NCI-H82 treated with DMSO at 0.1 percent for 48 hours (cell line): ENCODE measurements around the gene OR6S1.
"Not testable (repeated sequence)": the region's sequence is repeated elsewhere in the genome, so short reads cannot be mapped to it uniquely, and the experiment has no call there.

ENCODE experiments used
- DNase-seq: peaks from one replicate; lab custom pipeline; 2025; ENCODE audit not compliant: unreplicated experiment; lab: John Stamatoyannopoulos, UW

OR6S1 gene

DNA sequence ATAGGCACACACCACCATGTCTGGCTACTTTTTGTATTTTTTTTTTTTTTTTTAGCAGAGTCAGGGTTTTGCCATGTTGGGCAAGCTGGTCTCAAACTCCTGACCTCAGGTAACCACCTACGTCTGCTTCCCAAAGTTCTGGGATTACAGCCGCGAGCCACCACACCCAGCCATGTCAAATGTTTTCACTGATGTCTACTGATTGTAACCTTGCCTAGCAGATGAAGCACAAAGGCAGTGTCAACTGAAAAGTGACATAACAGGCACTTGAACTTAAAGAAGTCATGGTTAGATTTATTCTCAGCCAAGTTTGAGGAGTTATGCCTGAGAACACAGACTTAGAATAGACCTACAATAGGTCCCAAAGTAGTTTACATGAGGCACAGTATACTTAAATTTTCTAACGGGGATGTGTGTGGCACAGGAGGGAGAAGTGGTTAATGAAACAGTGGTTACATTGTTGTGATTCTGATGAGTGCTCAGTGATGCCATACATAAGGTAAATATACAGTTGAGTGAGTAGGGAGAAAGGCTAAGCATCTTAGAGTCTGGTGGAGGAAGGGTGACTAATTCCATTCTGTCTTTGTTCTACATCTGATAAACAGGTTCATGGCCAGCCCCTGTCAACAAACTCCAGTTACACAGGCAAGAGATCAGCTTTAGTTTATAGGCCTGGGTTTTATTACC lies 30.2 kb upstream of the OR6S1 start:
- DNase-seq = no peak

- DNase-seq = no peak
Measured at GRCh38 chr14:20668969-20669368, 27.5 kb upstream of the OR6S1 start.

DNA sequence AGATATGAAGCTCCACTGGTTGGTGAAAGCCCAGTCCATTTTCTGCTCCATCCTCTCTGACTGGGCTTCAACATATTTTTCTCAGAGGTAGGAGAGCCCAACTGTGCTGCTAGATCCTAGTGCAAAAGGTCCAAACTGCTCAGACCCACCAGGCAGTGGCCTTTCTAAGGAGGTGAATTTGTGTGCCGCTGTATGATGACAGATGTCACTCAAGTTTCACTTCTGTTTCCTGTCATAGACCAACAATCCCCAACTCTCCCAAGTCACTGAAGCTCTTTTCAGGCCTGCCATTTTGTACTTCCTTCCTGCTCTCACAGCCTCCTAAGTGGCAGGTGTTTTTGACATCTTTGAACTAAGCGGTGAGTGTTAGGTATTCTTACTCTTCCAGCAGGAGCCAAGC lies 26.5 kb upstream of the OR6S1 start:
- DNase-seq = no peak

DNA sequence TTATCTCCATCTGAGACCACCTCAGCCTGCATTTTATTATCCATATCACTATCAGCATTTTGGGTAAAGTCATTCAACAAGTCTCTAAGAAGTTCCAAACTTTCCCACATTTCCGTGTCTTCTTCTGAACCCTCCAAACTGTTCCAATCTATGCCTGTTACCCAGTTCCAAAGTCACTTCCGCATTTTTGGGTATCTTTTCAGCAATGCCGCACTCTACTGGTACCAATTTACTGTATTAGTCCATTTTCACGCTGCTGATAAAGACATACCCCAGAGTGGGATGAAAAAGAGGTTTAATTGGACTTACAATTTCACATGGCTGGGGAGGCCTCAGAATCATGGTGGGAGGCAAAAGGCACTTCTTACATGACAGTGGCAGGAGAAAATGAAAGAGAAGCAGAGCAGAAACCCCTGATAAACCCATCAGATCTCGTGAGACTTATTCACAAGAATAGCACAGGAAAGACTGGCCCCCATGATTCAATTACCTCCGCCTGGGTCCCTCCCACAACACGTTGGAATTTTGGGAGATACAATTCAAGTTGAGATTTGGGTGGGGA lies 25.0 kb upstream of the OR6S1 start:
- not testable (repeated sequence) for DNase-seq

DNA sequence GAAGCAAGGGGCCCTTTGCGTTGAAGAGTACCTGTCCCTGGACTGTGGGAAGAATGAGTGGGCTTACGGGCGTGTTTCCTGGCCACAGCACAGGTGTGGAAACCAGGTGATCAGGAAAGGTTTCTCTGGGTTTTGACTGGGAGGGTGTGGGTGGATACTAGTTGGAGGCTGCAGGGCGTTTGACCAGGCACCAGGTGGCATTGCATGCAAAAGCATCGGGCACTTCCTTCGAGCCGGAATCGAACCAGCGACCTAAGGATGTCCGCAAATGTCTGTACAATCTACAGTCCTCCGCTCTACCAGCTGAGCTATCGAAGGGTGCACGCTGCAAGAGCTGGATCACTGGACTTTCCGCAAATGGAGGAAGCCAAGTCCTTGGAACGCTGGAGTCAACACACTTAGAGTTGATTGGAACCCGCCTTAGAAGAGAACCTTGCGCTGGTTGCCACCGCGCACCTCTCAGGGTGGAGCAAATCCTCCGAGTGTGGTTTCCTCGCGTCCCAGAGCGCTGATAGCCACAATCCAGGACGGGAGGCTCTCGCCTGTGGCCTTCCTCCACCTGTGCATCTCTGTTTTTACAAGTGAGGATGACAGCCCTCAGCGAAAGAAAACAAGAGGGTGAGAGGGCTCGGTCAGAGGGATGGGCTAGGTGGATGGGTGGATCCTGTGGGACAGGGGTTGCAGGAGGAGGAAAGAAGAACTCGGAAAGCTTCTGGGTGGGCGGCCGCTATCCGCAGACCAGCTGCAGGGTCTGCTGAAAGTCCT lies 21.7 kb upstream of the OR6S1 start:
- no peak for DNase-seq

GRCh38 chr14:20661197-20661596 lies 19.7 kb upstream of the OR6S1 start:
- DNase-seq = no peak

DNA sequence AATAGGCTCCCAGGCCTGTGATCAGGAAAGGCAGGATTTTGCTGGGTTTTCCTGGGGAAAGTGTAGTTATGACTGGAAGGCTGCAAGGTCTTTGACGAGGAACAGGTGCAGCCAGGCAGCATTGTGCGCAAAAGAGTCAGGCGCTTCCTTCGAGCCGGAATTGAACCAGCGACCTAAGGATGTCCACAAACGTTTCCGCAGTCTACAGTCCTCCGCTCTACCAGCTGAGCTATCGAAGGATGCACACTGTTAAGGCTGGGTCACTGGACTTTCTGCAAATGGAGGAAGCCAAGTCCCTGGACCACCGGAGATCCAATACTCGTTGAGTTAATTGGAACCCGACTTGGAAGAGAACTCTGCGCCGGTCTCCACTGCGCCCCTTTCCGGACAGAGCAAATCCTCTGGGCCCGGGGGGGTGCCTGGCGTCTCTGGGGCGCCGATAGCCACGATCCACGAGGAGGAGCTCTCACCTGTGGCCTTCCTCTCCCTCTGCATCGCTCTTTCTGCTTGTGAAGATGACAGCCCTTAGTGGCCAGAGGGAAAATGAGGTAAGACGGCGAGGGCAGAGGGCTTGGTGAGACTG lies 18.4 kb upstream of the OR6S1 start:
- DNase-seq = no peak

GRCh38 chr14:20659336-20659735 lies 17.8 kb upstream of the OR6S1 start:
- no peak for DNase-seq

- no peak for DNase-seq
Measured at GRCh38 chr14:20658246-20658645, 16.8 kb upstream of the OR6S1 start.

- no peak for DNase-seq
Measured at GRCh38 chr14:20657216-20658211, 16.0 kb upstream of the OR6S1 start.

DNA sequence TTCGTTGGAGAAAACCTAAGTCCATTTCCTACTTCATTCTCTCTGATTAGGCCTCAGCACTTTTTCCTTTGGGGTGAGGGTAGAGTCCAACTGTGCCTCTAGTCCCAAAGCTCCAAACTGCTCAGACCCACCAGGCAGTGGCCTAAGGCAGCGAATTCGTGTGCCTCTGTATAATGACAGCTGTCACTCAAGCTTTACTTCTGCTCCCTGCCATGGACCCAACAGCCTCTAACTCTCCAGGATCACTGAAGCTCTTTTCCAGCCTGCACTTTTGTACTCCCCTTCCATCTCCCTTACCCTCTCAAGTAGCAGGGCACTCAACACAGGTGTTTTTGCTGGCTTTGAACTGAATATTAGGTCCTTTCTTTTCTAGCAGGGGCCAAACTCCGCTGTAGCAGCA lies 14.8 kb upstream of the OR6S1 start:
- no peak for DNase-seq

DNA sequence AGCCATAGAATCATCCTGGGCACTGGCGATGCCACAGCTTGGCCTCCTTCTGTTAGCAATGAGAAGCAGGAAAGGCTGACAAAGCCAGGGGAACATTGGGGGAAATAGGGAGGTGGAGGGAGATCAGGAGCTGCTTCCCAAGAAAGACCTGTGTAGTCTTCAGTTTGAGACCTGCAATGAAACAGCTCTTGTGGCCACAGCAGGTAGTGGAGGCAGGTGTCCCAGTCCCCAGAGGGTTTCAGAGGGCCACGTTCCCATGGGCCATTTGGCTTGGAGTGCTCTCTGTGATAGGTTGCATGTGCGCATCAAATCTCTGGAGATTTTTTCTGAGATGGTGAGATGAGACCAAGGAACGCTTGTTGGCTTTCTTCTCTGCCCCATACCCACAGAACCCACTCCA lies 14.4 kb upstream of the OR6S1 start:
- no peak for DNase-seq

DNA sequence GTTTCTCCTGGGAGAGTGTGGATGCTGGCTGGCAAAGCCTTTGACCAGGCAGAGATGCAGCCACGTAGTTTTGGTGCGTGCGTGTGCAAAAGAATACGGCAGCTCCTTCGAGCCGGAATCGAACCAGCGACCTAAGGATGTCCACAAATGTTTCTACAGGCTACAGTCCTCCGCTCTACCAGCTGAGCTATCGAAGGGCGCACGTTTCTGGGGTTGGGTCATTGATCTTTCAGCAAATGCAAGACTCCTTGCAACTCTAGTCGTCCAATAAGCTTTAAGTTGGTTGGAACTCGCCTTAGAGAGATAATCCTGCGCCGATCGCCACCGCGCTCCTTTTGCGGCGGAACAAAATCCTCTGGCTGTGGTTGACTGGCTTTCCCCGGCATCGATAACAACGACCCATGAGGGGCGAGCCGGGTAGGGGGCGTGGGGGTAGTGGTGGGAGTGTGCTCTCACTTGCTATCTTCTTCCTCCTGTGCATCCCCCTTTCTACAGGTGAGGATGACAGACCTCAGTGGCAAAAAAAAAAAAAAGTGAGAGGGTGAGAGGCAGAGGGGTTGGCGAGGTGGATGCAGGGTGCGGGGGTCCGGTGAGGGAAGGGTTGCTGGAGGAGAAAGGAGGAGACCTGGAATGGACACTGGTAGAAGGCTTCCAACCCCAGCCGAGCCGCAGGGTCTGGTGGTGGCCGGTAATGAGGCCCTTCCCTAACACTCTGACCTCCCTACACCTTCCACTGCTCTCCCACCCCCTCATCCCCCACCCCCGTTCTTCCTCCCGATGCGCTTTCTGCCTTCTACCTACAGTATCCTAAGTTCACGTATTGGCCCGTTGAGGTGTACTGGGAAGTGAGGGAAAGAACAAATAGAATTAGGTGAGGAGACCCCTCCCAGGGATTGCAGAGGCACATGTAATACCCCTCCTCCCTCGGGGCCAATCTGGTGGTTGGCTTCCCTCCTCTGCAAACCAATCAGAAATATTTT lies 11.8 kb upstream of the OR6S1 start:
- peak; percentile 15 for DNase-seq

DNA sequence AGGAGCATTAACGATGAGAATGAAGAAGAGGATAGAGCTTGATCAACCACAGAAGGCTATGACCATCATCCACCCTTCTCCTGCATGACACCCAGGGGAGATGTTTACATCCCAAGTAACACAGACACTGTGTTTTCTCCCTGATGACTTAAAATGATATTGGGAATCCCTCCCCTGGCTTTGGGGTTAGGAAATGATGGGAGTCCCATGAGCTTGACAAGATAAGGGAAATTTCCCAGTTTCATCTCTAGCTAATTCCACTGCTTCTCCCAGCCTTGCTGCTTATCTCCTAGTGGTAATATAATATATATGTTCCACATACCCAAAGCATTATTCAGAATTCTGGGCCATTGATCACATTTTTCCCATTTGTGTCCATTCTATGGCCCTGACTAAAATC lies 4.0 kb upstream of the OR6S1 start:
- DNase-seq = no peak

- DNase-seq = no peak
Measured at GRCh38 chr14:20644520-20644919, 3.0 kb upstream of the OR6S1 start.

GRCh38 chr14:20642755-20643154 lies 1.3 kb upstream of the OR6S1 start:
- DNase-seq = not testable (repeated sequence)

DNA sequence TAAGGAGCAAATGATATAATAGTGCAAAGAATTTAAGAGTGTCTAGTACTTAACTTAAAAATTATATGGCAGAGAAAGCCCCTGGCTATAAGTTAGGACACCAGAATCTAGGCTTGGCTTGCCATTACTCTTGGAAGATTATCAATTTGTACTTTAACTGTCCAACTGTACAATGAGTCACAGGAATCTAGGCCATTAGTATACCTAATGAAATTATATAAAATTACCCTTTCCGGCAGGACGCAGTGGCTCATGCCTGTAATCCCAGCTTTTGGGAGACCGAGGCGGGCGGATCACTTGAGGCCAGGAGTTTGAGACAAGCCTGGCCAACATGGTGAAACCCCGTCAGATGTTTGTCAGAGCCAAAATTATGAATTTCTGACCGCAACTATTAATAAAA lies 691 bp upstream of the OR6S1 start:
- DNase-seq = no peak

GRCh38 chr14:20632831-20633691 lies 8.4 kb downstream of the OR6S1 start:
- peak; percentile 50 for DNase-seq

- no peak for DNase-seq
Measured at GRCh38 chr14:20632448-20632830, 9.1 kb downstream of the OR6S1 start.
